Sciatic nerve (tissue), 2 donors: ENCODE data around the gene ALAS1. TPM values are rescaled to one million over a fixed set of nuclear protein-coding genes. Genes with fewer than 3 reads are reported as not detected.
"Not testable (repeated sequence)": the region's sequence is repeated elsewhere in the genome, so short reads cannot be mapped to it uniquely, and the experiment has no call there.

Experiments used
- ATAC-seq: fragments of 200-7000 bp; cut with Tn5 transposase; one replicate; pipeline ENCODE4 v1.9.1; 2020; ENCODE audit warnings: mild to moderate bottlenecking, moderate library complexity
- DNase-seq: peaks from one replicate; pipeline ENCODE4 v3.0.0-alpha.2; 2020; ENCODE audit warnings: low spot score
- intact Hi-C: fragments of 100-400 bp; cut with DNase I; formaldehyde crosslinking; loops from one replicate; pipeline ENCODE4 v1.14.2; 2022
- total RNA-seq: library from RNA; stranded (reverse); fragmentation: NEBNext Ultra II Directional; extraction: Animal tissue kit (Norgen Biotek cat#: 25700); gene quantifications from one replicate; pipeline ENCODE4 v1.2.1, GENCODE V29; 2021
- donor health status: DM: no; HTN: no; CAD: no.
- donor health status: DM: no; HTN: no; CAD: no.

Gene ALAS1
- 39.1 TPM for total RNA-seq

- intact Hi-C loops: no loop called here
Observed at GRCh38 chr3:52197842-52198625, at the start of gene ALAS1. TSS of gene ALAS1 (plus strand) at chr3:52198160. CDS start at chr3:52199242, 1,082 bp downstream.

DNA sequence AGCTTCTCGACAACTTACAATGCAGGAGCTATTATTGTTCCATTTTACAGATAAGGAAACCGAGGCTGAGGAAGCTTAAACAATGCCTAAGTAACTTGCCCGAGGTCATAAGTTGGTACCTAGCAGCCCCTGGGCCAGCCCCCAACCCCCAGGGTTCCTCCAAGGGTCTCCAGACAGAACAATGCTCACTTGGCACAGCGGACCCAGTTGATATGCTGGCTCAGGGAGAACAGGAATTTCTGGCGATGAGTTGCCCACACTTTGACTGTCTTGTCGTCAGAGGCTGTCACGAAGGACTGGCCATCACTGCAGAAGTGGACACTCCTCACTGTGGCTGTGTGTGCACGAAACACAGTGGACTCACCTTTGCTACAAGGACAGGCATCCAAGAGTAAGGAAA, 48.9 kb upstream of the ALAS1 start:
- DNase-seq (no peak), ATAC-seq (no peak)
- intact Hi-C loops: no loop called here

More at GRCh38 chr3:52197842-52198625, at the start of gene ALAS1:
- peak; percentile 91 for ATAC-seq
- DNase-seq: peak; percentile 96

DNA sequence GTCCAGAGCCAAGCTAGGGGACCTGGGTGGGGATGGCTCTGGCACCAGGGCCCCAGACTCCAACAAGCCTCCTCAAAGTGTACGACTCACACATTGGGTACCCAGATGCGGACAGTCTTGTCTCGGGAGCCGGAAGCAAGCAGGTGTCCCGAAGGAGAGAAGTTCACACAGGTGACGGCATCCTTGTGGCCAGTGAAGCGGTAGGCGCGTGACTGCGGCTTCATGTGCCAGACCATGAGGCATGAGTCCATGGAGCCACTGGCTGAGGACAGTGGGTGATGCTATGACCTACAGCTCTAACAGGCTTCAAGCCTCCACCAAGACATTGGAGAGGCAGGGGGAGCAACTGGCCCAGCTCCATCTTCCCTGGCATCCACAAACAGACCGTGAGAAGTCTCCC, 48.2 kb upstream of the ALAS1 start:
- DNase-seq: no peak
- intact Hi-C loops: no loop called here
- ATAC-seq: no peak

- intact Hi-C loops: no loop called here
- DNase-seq (no peak), ATAC-seq (no peak)
Observed at GRCh38 chr3:52150357-52150756, 47.6 kb upstream of the ALAS1 start.

- intact Hi-C loops: no loop called here
- DNase-seq (no peak), ATAC-seq (no peak)
Observed at GRCh38 chr3:52150860-52151259, 47.1 kb upstream of the ALAS1 start.

GRCh38 chr3:52151991-52152390, 46.0 kb upstream of the ALAS1 start:
- DNase-seq, intact Hi-C loops, ATAC-seq: not testable (repeated sequence)

DNA sequence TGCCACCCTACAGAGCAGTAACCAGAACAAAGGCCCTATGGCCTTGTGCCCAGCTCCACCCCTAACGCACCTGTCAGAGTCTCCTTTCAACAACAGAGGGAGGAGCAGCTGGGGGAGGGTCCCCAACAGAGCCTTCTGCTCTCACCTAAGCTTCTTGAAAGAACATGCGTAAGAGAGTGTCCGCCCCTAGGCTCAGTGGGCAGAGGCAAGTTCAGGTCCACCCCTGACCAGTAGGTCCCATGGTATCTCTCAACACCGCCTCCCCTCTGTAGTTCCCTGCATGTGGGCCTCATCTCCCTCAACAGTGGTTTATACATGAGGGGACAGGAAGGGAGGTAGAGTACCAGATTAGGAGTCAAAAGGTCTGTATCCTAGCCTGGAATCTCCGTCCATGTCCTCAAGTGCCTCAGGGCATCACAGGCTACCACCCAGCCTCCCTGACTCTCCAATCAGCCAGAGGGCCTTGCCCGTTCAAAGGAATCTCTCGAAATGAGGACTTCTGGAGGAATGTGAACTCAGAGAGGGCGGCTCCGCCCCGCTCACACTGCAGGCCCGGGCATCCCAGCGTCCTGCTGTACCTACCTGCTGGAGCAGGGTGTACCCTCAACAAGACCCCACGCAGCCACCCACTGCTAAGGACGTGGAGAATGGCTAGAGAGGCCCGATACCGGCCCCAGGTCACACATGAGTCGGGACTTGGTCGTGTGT, 44.4 kb upstream of the ALAS1 start:
- DNase-seq (no peak), ATAC-seq (peak; percentile 1)
- intact Hi-C loops: no loop called here

GRCh38 chr3:52154135-52155094, 43.5 kb upstream of the ALAS1 start, which contains the start of gene POC1A:
TSS of gene POC1A (minus strand) at chr3:52154423. CDS start at chr3:52154372, 51 bp downstream.
- intact Hi-C loops: no loop called here
- ATAC-seq (peak; percentile 98), DNase-seq (peak; percentile 97)

GRCh38 chr3:52155912-52156311, 42.0 kb upstream of the ALAS1 start:
- ATAC-seq: no peak
- intact Hi-C loops: no loop called here
- DNase-seq: no peak

GRCh38 chr3:52159503-52159902, 38.5 kb upstream of the ALAS1 start:
- ATAC-seq (no peak), DNase-seq (no peak)
- intact Hi-C loops: no loop called here

GRCh38 chr3:52162250-52162872, 35.6 kb upstream of the ALAS1 start:
- intact Hi-C loops: no loop called here
- ATAC-seq (no peak), DNase-seq (no peak)

- intact Hi-C loops: no loop called here
- no peak for ATAC-seq
- DNase-seq: no peak
Observed at GRCh38 chr3:52167240-52167639, 30.7 kb upstream of the ALAS1 start.

DNA sequence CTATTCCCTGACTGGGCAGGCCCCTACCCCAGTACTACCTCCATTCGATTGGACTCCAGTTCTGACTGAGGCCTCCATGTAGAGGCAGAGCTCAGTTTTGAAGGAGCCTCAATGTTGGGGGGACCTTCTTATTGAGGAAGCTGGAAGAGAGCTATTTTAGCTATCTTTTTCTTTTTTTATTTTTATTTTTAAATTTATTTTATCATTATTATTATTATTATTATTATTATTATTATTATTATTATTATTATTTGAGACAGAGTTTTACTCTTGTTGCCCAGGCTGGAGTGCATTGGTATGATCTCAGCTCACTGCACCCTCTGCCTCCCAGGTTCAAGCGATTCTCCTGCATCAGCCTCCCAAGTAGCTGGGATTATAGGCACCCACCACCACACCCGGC, 27.7 kb upstream of the ALAS1 start:
- DNase-seq, intact Hi-C loops, ATAC-seq: not testable (repeated sequence)

DNA sequence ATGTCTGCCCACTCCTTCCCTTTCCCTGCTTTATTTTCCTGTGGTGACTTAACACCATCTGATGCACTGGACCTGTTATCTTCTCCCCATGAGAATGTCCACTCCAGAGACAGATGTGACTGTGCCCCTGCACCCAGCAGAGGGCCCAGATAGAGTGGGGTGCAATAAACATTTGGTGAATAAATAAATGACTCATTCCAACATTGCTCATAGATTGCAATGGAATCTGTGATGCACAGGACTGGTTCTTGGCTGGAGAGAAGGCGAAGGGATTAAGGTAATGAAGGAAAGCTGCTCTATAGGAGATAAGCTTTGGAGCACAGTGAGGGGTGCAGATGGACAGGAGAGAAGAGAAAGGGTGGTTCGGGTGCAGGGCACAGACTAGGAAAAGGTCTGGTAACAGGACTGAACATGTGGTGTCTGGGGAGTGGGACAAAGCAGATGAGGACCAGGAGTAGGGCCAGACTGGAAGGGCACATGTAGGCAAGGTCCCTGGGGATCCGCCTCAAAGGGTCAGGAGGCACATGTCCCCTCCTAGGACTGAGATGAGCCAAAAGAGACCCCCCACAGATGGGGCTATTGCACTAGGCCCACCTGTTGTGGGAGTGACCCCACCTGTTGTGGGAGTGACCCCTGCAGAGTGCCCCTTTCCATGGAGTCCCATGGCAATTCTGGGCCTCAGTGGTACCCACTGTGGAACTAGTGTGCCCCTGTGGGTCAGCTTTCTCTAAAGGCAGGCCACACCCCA, 26.3 kb upstream of the ALAS1 start:
- no peak for DNase-seq
- intact Hi-C loops: no loop called here
- ATAC-seq: peak; percentile 16

DNA sequence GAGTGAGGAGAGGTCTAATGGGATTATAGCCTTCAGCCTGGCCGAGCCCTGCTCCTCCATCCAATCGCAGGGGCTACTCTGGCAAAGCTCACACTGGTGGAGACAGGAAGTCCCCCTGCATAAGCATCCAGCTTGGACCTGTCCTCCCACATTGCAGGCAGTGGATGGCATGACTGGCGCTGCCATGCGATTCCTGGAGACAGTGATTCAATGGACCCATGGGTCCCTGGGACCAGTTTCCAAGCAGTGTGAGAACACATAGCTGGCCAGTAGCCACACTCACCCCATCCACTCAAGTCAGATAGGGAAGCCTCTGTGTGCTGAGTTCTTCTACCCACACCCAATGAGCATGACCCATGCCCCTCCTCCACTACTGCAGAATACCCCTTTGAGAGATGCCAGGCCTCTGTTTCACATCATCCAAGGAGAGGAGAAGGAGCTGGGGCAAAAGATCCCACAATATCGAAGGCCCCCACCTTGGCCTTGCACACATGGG, 25.6 kb upstream of the ALAS1 start:
- intact Hi-C loops: no loop called here
- ATAC-seq (peak; percentile 30), DNase-seq (no peak)

DNA sequence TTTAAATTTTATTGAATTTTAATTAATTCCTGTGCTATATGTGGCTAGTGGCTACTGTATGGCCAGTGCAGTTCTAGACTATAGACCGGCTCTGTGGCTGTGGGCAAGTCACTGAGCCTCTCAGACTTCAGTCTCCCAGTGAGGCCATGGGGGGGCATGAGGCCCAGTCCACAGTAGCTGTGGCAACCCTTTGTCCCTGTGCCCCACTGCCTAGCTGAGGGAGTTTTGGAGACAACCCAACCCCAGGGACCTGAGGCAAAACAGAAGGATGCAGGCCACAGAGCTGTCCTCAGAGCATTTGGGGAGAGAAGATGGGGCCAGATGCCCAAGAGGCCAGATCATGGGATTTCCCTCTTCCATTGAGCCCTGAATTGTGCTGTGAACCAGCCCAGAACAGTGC, 24.9 kb upstream of the ALAS1 start:
- DNase-seq (no peak), ATAC-seq (no peak)
- intact Hi-C loops: no loop called here

- no peak for ATAC-seq
- intact Hi-C loops: no loop called here
- DNase-seq: no peak
Observed at GRCh38 chr3:52174896-52175295, 23.1 kb upstream of the ALAS1 start.
